GM23248 (cell line): ENCODE results near the gene EIF5A. TPM values are rescaled to one million over a fixed set of nuclear protein-coding genes. Genes with fewer than 3 reads are reported as not detected.
A peak's percentile ranks its signal among the peaks of the same experiment; 100 is the strongest.

Experiments
- DNase-seq: peaks from one replicate; pipeline ENCODE4 v3.0.0-alpha.2; 2015
- H2AFZ ChIP-seq: fragments of 200-600 bp; sonication (generic); 2 replicates; pipeline ENCODE4 v1.6.1; 2016; ENCODE audit warnings: antibody characterized with exemption
- H3F3A ChIP-seq: fragments of 200-600 bp; sonication (generic); 2 replicates; pipeline ENCODE4 v1.6.1; 2016; ENCODE audit warnings: mild to moderate bottlenecking, antibody characterized with exemption, mixed run types; ENCODE audit not compliant: insufficient read depth
- H3K27ac ChIP-seq: fragments of 200-600 bp; sonication (generic); 2 replicates; pipeline ENCODE4 v1.5.1; 2016; ENCODE audit warnings: mild to moderate bottlenecking
- H3K27me3 ChIP-seq: fragments of 200-600 bp; sonication (generic); replicated peaks from 2 replicates; pipeline ENCODE4 v1.6.1; 2016; ENCODE audit warnings: mild to moderate bottlenecking; ENCODE audit not compliant: insufficient read depth
- H3K36me3 ChIP-seq: fragments of 200-600 bp; sonication (generic); 2 replicates; pipeline ENCODE4 v1.6.1; 2016; ENCODE audit warnings: low read depth, mild to moderate bottlenecking
- H3K4me1 ChIP-seq: fragments of 200-600 bp; sonication (generic); 2 replicates; pipeline ENCODE4 v1.6.1; 2016; ENCODE audit warnings: mild to moderate bottlenecking; ENCODE audit not compliant: insufficient read depth
- H3K4me2 ChIP-seq: fragments of 200-600 bp; sonication (generic); one replicate; pipeline ENCODE4 v1.6.1; 2016; ENCODE audit warnings: mild to moderate bottlenecking; ENCODE audit not compliant: unreplicated experiment
- H3K4me3 ChIP-seq: fragments of 200-600 bp; sonication (generic); 2 replicates; pipeline ENCODE4 v1.5.1; 2016; ENCODE audit warnings: mild to moderate bottlenecking
- H3K79me2 ChIP-seq: fragments of 200-600 bp; sonication (generic); 2 replicates; pipeline ENCODE4 v1.6.1; 2016; ENCODE audit warnings: mild to moderate bottlenecking; ENCODE audit not compliant: insufficient read depth
- H3K9ac ChIP-seq: fragments of 200-600 bp; sonication (generic); 2 replicates; pipeline ENCODE4 v1.6.1; 2016; ENCODE audit warnings: mild to moderate bottlenecking
- H3K9me2 ChIP-seq: fragments of 200-600 bp; sonication (generic); 2 replicates; pipeline ENCODE4 v1.6.1; 2016; ENCODE audit warnings: mixed run types, mild to moderate bottlenecking, moderate library complexity; ENCODE audit not compliant: insufficient read depth
- H3K9me3 ChIP-seq: fragments of 200-600 bp; sonication (generic); one replicate; pipeline ENCODE4 v1.6.1; 2017; ENCODE audit warnings: low read depth
- H4K20me1 ChIP-seq: fragments of 200-600 bp; sonication (generic); 2 replicates; pipeline ENCODE4 v1.6.0; 2016; ENCODE audit not compliant: insufficient read depth
- EZH2 ChIP-seq: fragments of 200-600 bp; sonication (generic); IDR thresholded peaks from 2 replicates; pipeline ENCODE4 v1.6.1; 2018; ENCODE audit warnings: antibody characterized with exemption, mild to moderate bottlenecking; ENCODE audit not compliant: insufficient read depth, poor library complexity, severe bottlenecking
- EZH2phosphoT487 ChIP-seq: fragments of 200-600 bp; sonication (generic); IDR thresholded peaks from 2 replicates; pipeline ENCODE4 v1.6.1; 2018; ENCODE audit warnings: antibody characterized with exemption, moderate library complexity, mild to moderate bottlenecking, low read depth; ENCODE audit not compliant: insufficient read depth
- WGBS, 2 experiments: methylation state at CpG; one replicate each; pipeline ENCODE4 v1.1.6; 2015 to 2017; ENCODE audit warnings: low lambda C conversion rate in 2 of 2, low coverage in 1 of 2; ENCODE audit errors: missing lambda C conversion rate in 2 of 2; 5-methylcytosine and 5-hydroxymethylcytosine counted together
- in situ Hi-C: fragments of 300-500 bp; cut with MboI; formaldehyde crosslinking; loops from 2 replicates; pipeline ENCODE4 v1.15.0; 2020
- polyA plus RNA-seq: library from polyadenylated mRNA; unstranded; fragments of >200 nt; fragmentation: Nextera tagmentation; extraction: Ambion mirVana; gene quantifications from 2 replicates; pipeline ENCODE4 v1.2.1, GENCODE V29; 2016
- total RNA-seq: library from RNA; depleted of rRNA; stranded (reverse); fragments of >200 nt; shearing (Covaris generic); gene quantifications from 2 replicates; pipeline ENCODE4 v1.2.3, GENCODE V29; 2014

EIF5A gene
- total and polyA plus RNA-seq, 2 experiments from 2014 or later = 869 to 998 TPM

- H2AFZ ChIP-seq = no peak overlapping the region
- 68 to 77% methylated on average over 17 to 18 of the region's 19 CpGs for WGBS, 2 experiments
Observed at GRCh38 chr17:7290166-7290565, 17.3 kb upstream of the EIF5A start.

GRCh38 chr17:7290685-7291084 is 16.7 kb upstream of the EIF5A start:
- no peaks in the 10 kb centered on the region for H3K36me3 ChIP-seq
- no peak overlapping the region for H3K4me2 ChIP-seq
- in situ Hi-C loops = no loop called here
- TF ChIP-seq EZH2phosphoT487 (no peak), EZH2 (no peak)
- H3K27me3 ChIP-seq = peaks cover 41% of the 10 kb centered on the region
- no peak overlapping the region for H3K27ac ChIP-seq
- WGBS, 2 experiments = 45 to 49% methylated on average over 11 of the region's 11 CpGs
- H3K9ac ChIP-seq = no peak overlapping the region
- peaks cover 2% of the 10 kb centered on the region; the same call in 1 of the 2 replicates for H3F3A ChIP-seq
- H2AFZ ChIP-seq = no peak overlapping the region
- no peak for DNase-seq
- H3K9me2 ChIP-seq = no peaks in the 10 kb centered on the region
- H4K20me1 ChIP-seq = no peaks in the 10 kb centered on the region
- no peaks in the 10 kb centered on the region for H3K9me3 ChIP-seq
- no peaks in the 10 kb centered on the region for H3K79me2 ChIP-seq
- no peak overlapping the region for H3K4me3 ChIP-seq
- no peaks in the 10 kb centered on the region for H3K4me1 ChIP-seq

More at GRCh38 chr17:7290166-7290565, 17.3 kb upstream of the EIF5A start:
- Histone ChIP-seq H3K36me3 (no peaks in the 10 kb centered on the region), H3K79me2 (no peaks in the 10 kb centered on the region), H3K9me3 (no peaks in the 10 kb centered on the region), H3K4me3 (no peak overlapping the region), H3K9me2 (no peaks in the 10 kb centered on the region), H3F3A (no peaks in the 10 kb centered on the region), H3K4me1 (no peaks in the 10 kb centered on the region), H4K20me1 (no peaks in the 10 kb centered on the region), H3K9ac (no peak overlapping the region), H3K27ac (no peak overlapping the region), H3K4me2 (no peak overlapping the region), H3K27me3 (peaks cover 41% of the 10 kb centered on the region)
- no peak for DNase-seq
- in situ Hi-C loops = no loop called here
- TF ChIP-seq EZH2 = no peak
- TF ChIP-seq EZH2phosphoT487 = no peak

GRCh38 chr17:7292194-7292593 is 15.2 kb upstream of the EIF5A start:
- H3K36me3 ChIP-seq = no peaks in the 10 kb centered on the region
- H2AFZ ChIP-seq = no peak overlapping the region
- peaks cover 5% of the 10 kb centered on the region; the same call in 1 of the 2 replicates for H3F3A ChIP-seq
- DNase-seq = no peak
- no peaks in the 10 kb centered on the region for H3K9me3 ChIP-seq
- H4K20me1 ChIP-seq = no peaks in the 10 kb centered on the region
- WGBS, 2 experiments = 61 to 81% methylated on average over 2 of the region's 2 CpGs
- H3K4me2 ChIP-seq = no peak overlapping the region
- no peaks in the 10 kb centered on the region for H3K9me2 ChIP-seq
- H3K9ac ChIP-seq = no peak overlapping the region
- peaks cover 32% of the 10 kb centered on the region for H3K27me3 ChIP-seq
- no peak overlapping the region for H3K4me3 ChIP-seq
- H3K79me2 ChIP-seq = no peaks in the 10 kb centered on the region
- H3K27ac ChIP-seq = no peak overlapping the region
- TF ChIP-seq EZH2 (no peak), EZH2phosphoT487 (no peak)
- no peaks in the 10 kb centered on the region for H3K4me1 ChIP-seq
- in situ Hi-C loops = no loop called here

GRCh38 chr17:7292729-7293128 is 14.7 kb upstream of the EIF5A start:
- WGBS, 2 experiments = 21 to 23% methylated on average over 6 of the region's 6 CpGs
- TF ChIP-seq EZH2 = no peak
- TF ChIP-seq EZH2phosphoT487 = no peak

GRCh38 chr17:7293159-7293558 is 14.3 kb upstream of the EIF5A start:
- 64% methylated on average over 11 of the region's 11 CpGs for WGBS, 2 experiments
- peaks cover 22% of the 10 kb centered on the region for H3K27me3 ChIP-seq

More at GRCh38 chr17:7292729-7293128, 14.7 kb upstream of the EIF5A start:
- H4K20me1 ChIP-seq = no peaks in the 10 kb centered on the region
- H3K4me1 ChIP-seq = no peaks in the 10 kb centered on the region
- no peaks in the 10 kb centered on the region for H3K9me3 ChIP-seq
- no peak overlapping the region for H3K4me3 ChIP-seq
- H3K9me2 ChIP-seq = no peaks in the 10 kb centered on the region
- DNase-seq = no peak
- H3K27me3 ChIP-seq = peaks cover 26% of the 10 kb centered on the region
- peaks cover 5% of the 10 kb centered on the region; the same call in 1 of the 2 replicates for H3F3A ChIP-seq
- no peak overlapping the region for H3K27ac ChIP-seq
- H2AFZ ChIP-seq = no peak overlapping the region
- H3K4me2 ChIP-seq = no peak overlapping the region
- in situ Hi-C loops = no loop called here
- H3K36me3 ChIP-seq = no peaks in the 10 kb centered on the region
- no peak overlapping the region for H3K9ac ChIP-seq
- H3K79me2 ChIP-seq = no peaks in the 10 kb centered on the region

More at GRCh38 chr17:7293159-7293558, 14.3 kb upstream of the EIF5A start:
- Histone ChIP-seq H3K9ac (no peak overlapping the region), H2AFZ (no peak overlapping the region), H3K4me1 (no peaks in the 10 kb centered on the region), H3K27ac (no peak overlapping the region), H3K4me3 (no peak overlapping the region), H3K9me3 (no peaks in the 10 kb centered on the region), H3K4me2 (no peak overlapping the region), H3F3A (peaks cover 5% of the 10 kb centered on the region; the same call in 1 of the 2 replicates), H3K79me2 (no peaks in the 10 kb centered on the region), H3K36me3 (no peaks in the 10 kb centered on the region), H4K20me1 (no peaks in the 10 kb centered on the region), H3K9me2 (no peaks in the 10 kb centered on the region)
- TF ChIP-seq EZH2phosphoT487 = no peak
- no peak for TF ChIP-seq EZH2
- peak; percentile 36 for DNase-seq
- in situ Hi-C loops = no loop called here
